Liver (tissue), 9 donors: ENCODE measurements around the gene ETNPPL. TPM values are rescaled to one million over a fixed set of nuclear protein-coding genes. Genes with fewer than 3 reads are reported as not detected.

ENCODE experiments used
- DNase-seq: peaks from one replicate; pipeline ENCODE4 v3.0.0-alpha.2; 2017; ENCODE audit warnings: low spot score
- H3K27ac ChIP-seq, 2 donors: one replicate each; pipeline ENCODE4 v1.7.0; 2013; ENCODE audit warnings: inconsistent platforms in 2 of 2, low read length in 2 of 2, control low read depth in 1 of 2, low read depth in 1 of 2, mild to moderate bottlenecking in 1 of 2
- H3K27me3 ChIP-seq, 4 donors: one replicate each; pipeline versions ENCODE4 v1.6.1 to v1.7.0; 2013; ENCODE audit warnings: low read length in 3 of 4, inconsistent platforms in 1 of 4, mild to moderate bottlenecking in 1 of 4, moderate library complexity in 1 of 4; ENCODE audit not compliant: control insufficient read depth in 4 of 4, insufficient read depth in 4 of 4
- H3K36me3 ChIP-seq, 4 donors: one replicate each; pipeline versions ENCODE4 v1.6.1 to v1.7.0; 2013; ENCODE audit warnings: low read length in 3 of 4, mild to moderate bottlenecking in 3 of 4, low read depth in 1 of 4, moderate library complexity in 1 of 4; ENCODE audit not compliant: control insufficient read depth in 4 of 4, insufficient read depth in 3 of 4
- H3K4me1 ChIP-seq, 4 donors: one replicate each; pipeline versions ENCODE4 v1.6.1 to v1.7.0; 2013; ENCODE audit warnings: low read length in 3 of 4, mild to moderate bottlenecking in 3 of 4, moderate library complexity in 1 of 4; ENCODE audit not compliant: control insufficient read depth in 4 of 4, insufficient read depth in 4 of 4
- H3K4me3 ChIP-seq, 3 donors: one replicate each; pipeline versions ENCODE4 v1.6.1 to v1.7.0; 2013; ENCODE audit warnings: low read length in 3 of 3, control low read depth in 1 of 3, low read depth in 1 of 3, mild to moderate bottlenecking in 1 of 3
- H3K9ac ChIP-seq, 2 donors: one replicate each; pipeline ENCODE4 v1.7.0; 2013; ENCODE audit warnings: low read length in 2 of 2, mild to moderate bottlenecking in 2 of 2, moderate library complexity in 2 of 2, control low read depth in 1 of 2, low read depth in 1 of 2
- H3K9me3 ChIP-seq, 4 donors: one replicate each; pipeline versions ENCODE4 v1.6.1 to v1.7.0; 2013; ENCODE audit warnings: low read length in 3 of 4; ENCODE audit not compliant: control insufficient read depth in 4 of 4
- CTCF ChIP-seq: fragments of 150-350 bp; IDR thresholded peaks from 2 replicates; pipeline ENCODE4 v1.5.1; 2017; ENCODE audit warnings: improper control_type of control experiment, low read depth, low read length; ENCODE audit not compliant: missing input control
- EGR1 ChIP-seq, 2 donors: IDR thresholded peaks; 2 replicates each; pipeline ENCODE4 v1.6.1; 2016 to 2018; ENCODE audit warnings: antibody characterized with exemption in 2 of 2, low read depth in 2 of 2
- GABPA ChIP-seq, 2 donors: IDR thresholded peaks in 1 of 2; conservative IDR thresholded peaks in 1 of 2; 2 replicates each; pipeline ENCODE4 v1.6.1; 2016; ENCODE audit warnings: antibody characterized with exemption in 2 of 2, mild to moderate bottlenecking in 1 of 2, moderate library complexity in 1 of 2
- HNF4G ChIP-seq: IDR thresholded peaks from 2 replicates; pipeline ENCODE4 v1.6.1; 2016; ENCODE audit warnings: antibody characterized with exemption
- JUND ChIP-seq, 2 donors: IDR thresholded peaks; 2 replicates each; pipeline ENCODE4 v1.6.1; 2016; ENCODE audit warnings: antibody characterized with exemption in 2 of 2
- NR2F2 ChIP-seq: IDR thresholded peaks from 2 replicates; pipeline ENCODE4 v1.6.1; 2016; ENCODE audit warnings: antibody characterized with exemption
- RAD21 ChIP-seq, 2 donors: IDR thresholded peaks; 2 replicates each; pipeline ENCODE4 v1.6.1; 2016; ENCODE audit warnings: antibody characterized with exemption in 2 of 2, mild to moderate bottlenecking in 2 of 2
- REST ChIP-seq: IDR thresholded peaks from 2 replicates; pipeline ENCODE4 v1.6.1; 2016; ENCODE audit warnings: antibody characterized with exemption, mild to moderate bottlenecking
- RXRA ChIP-seq, 2 donors: IDR thresholded peaks; 2 replicates each; pipeline ENCODE4 v1.6.1; 2017 to 2018; ENCODE audit warnings: antibody characterized with exemption in 2 of 2, mild to moderate bottlenecking in 1 of 2
- SP1 ChIP-seq: IDR thresholded peaks from 2 replicates; pipeline ENCODE4 v1.6.1; 2018; ENCODE audit warnings: antibody characterized with exemption, mild to moderate bottlenecking
- TAF1 ChIP-seq: conservative IDR thresholded peaks from 2 replicates; pipeline ENCODE4 v1.6.1; 2016; ENCODE audit warnings: antibody characterized with exemption, mild to moderate bottlenecking
- YY1 ChIP-seq: IDR thresholded peaks from 2 replicates; pipeline ENCODE4 v1.6.1; 2016; ENCODE audit warnings: antibody characterized with exemption, mild to moderate bottlenecking
- WGBS: extraction: QIAGEN DNeasy Blood & Tissue Kit; methylation state at CpG from one replicate; pipeline ENCODE4 v1.1.7; 2013; 5-methylcytosine and 5-hydroxymethylcytosine counted together
- polyA plus RNA-seq, 2 donors: library from polyadenylated mRNA; stranded (reverse) in 1 of 2; unstranded in 1 of 2; fragments of 200-250 nt in 1 of 2; fragments of >200 nt in 1 of 2; fragmentation: Nextera tagmentation in 1 of 2; extraction: Ambion mirVana in 1 of 2; gene quantifications; one replicate each; pipeline versions ENCODE4 v1.2.1 to v1.2.3, GENCODE V29; 2013 to 2015
- total RNA-seq, 2 donors: library from RNA; depleted of rRNA; stranded (reverse); fragments of >200 nt; gene quantifications; one replicate each; pipeline ENCODE4 v1.2.3, GENCODE V29; 2014
- TF ChIP-seq, protein P1 (sequence below): IDR thresholded peaks from 2 replicates; pipeline ENCODE4 v1.6.1; 2016; ENCODE audit warnings: antibody characterized with exemption
- donor health status: healthy.
- donor health status: healthy.
- donor health status: healthy.
- donor health status: healthy.
- donor health status: healthy.

Gene ETNPPL
- total and polyA plus RNA-seq, 4 donors = 2.5 to 43.3 (median 25.3) TPM

GRCh38 chr4:108703966-108704365 lies 58.9 kb downstream of the ETNPPL start (continued):
- TF ChIP-seq REST (peak; percentile 39), GABPA (IDR thresholded peaks at IDR 0.05 in 1 of 2, conservative IDR thresholded peaks at IDR 0.05 in 1 of 2) (peak in 1 of 2 donors; percentile 15), RAD21 (IDR thresholded peaks at IDR 0.05) (peak in 1 of 2 donors; percentile 18), NR2F2 (no peak), RXRA (IDR thresholded peaks at IDR 0.05) (peak; percentile 72 to 91)

DNA sequence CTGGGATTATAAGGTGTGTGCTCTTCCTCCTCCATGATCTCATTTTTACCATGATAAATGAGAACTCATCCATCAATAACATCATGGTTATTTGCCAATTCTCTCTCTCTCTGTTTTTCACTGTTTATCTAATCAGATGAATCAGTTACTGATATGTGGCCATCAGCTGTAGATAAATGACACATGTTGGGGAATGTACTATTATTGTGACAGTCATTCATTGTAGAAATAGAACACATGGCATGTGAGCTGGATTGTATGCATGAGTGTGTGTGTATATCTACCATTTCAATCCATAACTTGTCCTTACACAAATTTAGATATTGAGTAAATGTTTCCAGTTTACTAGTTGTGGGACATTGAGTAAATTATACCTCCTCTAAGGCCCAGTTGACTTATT lies 59.5 kb downstream of the ETNPPL start:
- no peak overlapping the region for H3K9ac ChIP-seq
- no peak overlapping the region for H3K27ac ChIP-seq
- no peak for DNase-seq
- H3K9me3 ChIP-seq = no peaks in the 10 kb centered on the region
- no peaks in the 10 kb centered on the region for H3K27me3 ChIP-seq
- TF ChIP-seq TAF1 (no peak), YY1 (no peak), SP1 (no peak), HNF4G (no peak), GABPA (IDR thresholded peaks at IDR 0.05 in 1 of 2, conservative IDR thresholded peaks at IDR 0.05 in 1 of 2) (no peak), REST (no peak), RXRA (IDR thresholded peaks at IDR 0.05) (no peak), JUND (IDR thresholded peaks at IDR 0.05) (no peak), EGR1 (IDR thresholded peaks at IDR 0.05; ENCODE audit: low read depth in 2 of 2) (no peak), CTCF (no peak)
- no peak overlapping the region for H3K4me3 ChIP-seq
- peaks cover 0 to 22% (median 6%) of the 10 kb centered on the region in 4 donors for H3K4me1 ChIP-seq
- no peaks in the 10 kb centered on the region for H3K36me3 ChIP-seq

DNA sequence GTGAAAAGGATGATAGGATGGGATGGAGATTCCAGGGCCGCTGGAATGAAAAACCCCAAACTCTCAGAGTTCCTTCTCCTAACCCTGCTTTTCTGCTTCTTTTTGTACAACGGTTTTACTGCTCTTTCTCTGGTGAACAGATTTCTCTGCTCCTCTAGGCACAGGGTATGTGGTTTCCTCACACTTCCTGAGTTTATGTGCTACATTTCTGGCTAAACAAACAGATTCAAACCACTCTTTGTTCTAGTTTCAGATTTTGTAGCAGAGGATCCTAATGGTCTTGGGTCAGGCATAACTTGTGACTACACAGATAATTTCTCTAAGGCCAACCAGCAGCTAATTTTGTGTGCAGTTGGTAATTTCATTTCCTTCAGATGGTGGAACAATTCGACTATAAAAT lies 59.9 kb downstream of the ETNPPL start:
- Histone ChIP-seq H3K27me3 (no peaks in the 10 kb centered on the region), H3K36me3 (no peaks in the 10 kb centered on the region), H3K4me3 (no peak overlapping the region), H3K4me1 (peaks cover 0 to 26% (median 8%) of the 10 kb centered on the region in 4 donors), H3K9me3 (no peaks in the 10 kb centered on the region), H3K9ac (no peak overlapping the region), H3K27ac (no peak overlapping the region)
- TF ChIP-seq, protein P1, sequence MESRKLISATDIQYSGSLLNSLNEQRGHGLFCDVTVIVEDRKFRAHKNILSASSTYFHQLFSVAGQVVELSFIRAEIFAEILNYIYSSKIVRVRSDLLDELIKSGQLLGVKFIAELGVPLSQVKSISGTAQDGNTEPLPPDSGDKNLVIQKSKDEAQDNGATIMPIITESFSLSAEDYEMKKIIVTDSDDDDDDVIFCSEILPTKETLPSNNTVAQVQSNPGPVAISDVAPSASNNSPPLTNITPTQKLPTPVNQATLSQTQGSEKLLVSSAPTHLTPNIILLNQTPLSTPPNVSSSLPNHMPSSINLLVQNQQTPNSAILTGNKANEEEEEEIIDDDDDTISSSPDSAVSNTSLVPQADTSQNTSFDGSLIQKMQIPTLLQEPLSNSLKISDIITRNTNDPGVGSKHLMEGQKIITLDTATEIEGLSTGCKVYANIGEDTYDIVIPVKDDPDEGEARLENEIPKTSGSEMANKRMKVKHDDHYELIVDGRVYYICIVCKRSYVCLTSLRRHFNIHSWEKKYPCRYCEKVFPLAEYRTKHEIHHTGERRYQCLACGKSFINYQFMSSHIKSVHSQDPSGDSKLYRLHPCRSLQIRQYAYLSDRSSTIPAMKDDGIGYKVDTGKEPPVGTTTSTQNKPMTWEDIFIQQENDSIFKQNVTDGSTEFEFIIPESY = no peak
- TF ChIP-seq REST (no peak), RAD21 (IDR thresholded peaks at IDR 0.05) (no peak), TAF1 (no peak)
- no peak for DNase-seq
- WGBS = 70% methylated on average over 3 of the region's 3 CpGs
